HG03175 (cell line): ENCODE results near the gene C1GALT1C1.
"Not testable (repeated sequence)": the region's sequence is repeated elsewhere in the genome, so short reads cannot be mapped to it uniquely, and the experiment has no call there.

Experiments used
- ATAC-seq: cut with Tn5 transposase; IDR thresholded peaks from one replicate; pipeline ENCODE4 v1.9.1; 2021; ENCODE audit warnings: mild to moderate bottlenecking, moderate library complexity; ENCODE audit not compliant: unreplicated experiment

Gene C1GALT1C1

DNA sequence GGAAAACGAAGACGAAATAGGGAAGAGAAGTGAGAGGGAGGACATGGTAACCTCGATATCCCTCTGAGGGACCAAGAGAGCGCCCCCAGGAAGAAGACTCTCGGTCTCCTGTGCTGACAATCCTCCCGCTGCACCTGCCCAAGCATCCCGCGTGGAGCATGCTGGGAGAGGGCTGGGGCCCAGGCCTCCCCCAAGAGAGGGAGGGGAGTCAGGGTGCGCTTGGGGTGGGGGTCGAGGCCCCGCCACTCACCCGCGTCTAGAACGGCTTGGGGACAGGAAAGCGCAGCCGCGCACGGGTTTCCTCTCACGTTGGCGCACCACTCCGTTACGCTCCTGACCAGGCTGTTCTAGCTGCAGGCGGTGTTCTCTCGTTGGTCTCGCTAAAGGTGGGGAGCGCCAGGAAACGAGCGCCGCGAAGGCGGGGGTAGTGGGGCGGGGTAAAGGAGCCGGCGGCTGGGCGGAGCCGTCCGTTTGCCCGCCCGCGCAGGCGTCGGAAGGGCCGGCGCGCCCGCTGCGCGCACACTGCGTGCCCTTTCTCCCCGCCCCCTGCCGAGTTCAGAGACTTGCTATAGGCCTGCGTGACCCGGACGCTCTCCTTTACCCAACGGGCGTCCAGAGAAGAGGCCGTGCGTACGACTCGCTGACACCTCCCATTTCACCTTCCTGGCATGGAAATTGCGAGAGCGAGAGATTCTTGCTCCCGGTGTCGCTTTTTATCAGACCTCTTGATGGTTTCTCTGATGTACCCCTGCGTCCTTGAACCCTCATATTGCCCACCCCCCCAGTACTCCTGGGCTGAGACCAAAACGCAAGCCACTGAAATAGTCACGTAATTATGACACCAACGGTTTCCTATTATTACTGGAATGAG is at the start of gene C1GALT1C1:
Gene C1GALT1C1 (minus strand): TSS at position 388 of the 871 bp plus-strand sequence. CDS start 2,888 bp downstream, outside the sequence.
- peak; percentile 96 for ATAC-seq

GRCh38 chrX:120677004-120677652 is 47.3 kb upstream of the C1GALT1C1 start:
- ATAC-seq: no peak

GRCh38 chrX:120672841-120673530 is 43.1 kb upstream of the C1GALT1C1 start:
- no peak for ATAC-seq

GRCh38 chrX:120672389-120672788 is 42.5 kb upstream of the C1GALT1C1 start:
- no peak for ATAC-seq

DNA sequence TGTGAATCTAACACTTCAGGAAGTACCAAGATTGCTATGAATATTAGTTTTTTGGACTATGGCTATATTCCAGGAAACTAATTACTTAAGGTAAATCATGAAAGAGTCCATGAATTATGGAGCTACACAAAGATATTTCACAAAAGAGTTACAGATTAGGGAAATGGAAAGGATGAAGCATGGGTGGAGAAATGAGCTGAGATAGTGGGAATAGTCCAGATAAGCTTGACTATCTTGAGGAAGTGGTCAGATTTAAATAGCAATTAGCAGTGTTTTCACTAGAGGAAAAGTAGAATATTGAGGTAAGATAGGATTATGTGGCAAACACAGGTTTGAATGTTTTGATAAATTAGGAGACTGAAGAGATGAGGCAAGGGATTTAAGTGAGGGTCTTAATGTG is 42.1 kb upstream of the C1GALT1C1 start:
- ATAC-seq: no peak

GRCh38 chrX:120668357-120668756 is 38.5 kb upstream of the C1GALT1C1 start:
- ATAC-seq: no peak

- ATAC-seq: not testable (repeated sequence)
Measured at GRCh38 chrX:120664535-120664934, 34.7 kb upstream of the C1GALT1C1 start.

DNA sequence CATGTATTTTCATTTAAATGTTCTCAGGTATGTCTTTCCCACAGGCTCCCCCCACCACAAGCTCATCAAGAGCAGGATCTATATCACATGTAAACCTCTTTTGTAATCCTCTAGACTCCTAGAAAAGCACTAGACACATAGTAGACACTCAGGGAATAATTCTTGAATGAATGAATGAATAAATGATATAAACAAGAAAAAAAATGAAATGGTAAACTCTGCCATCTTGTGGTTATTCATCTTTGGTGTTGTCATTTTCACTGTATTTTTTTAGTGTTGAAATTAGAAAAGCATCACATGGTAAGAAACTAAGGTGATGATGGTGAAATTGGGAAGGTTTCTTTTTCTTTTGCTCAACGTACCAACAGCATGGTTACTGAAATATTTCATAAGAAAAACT is 34.2 kb upstream of the C1GALT1C1 start:
- ATAC-seq: no peak

DNA sequence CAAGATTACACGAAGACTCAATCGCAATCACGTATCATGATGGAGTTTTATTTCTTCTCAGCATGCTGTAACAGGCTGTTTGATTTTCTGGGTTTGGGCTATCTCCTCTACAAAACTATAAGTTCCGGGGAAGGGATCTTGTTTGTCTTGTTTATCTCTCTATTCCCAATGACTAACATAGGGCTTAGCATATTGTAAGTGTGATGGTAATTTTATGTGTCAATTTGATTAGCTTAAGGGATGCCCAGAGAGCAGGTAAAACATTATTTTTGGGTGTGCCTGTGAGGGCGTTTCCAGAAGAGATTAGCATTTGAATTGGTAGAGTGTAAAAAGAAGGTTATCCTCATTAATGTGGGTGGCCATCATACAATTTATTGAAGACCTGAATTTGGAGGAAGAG is 32.8 kb upstream of the C1GALT1C1 start:
- no peak for ATAC-seq

- no peak for ATAC-seq
Measured at GRCh38 chrX:120660637-120661036, 30.8 kb upstream of the C1GALT1C1 start.

DNA sequence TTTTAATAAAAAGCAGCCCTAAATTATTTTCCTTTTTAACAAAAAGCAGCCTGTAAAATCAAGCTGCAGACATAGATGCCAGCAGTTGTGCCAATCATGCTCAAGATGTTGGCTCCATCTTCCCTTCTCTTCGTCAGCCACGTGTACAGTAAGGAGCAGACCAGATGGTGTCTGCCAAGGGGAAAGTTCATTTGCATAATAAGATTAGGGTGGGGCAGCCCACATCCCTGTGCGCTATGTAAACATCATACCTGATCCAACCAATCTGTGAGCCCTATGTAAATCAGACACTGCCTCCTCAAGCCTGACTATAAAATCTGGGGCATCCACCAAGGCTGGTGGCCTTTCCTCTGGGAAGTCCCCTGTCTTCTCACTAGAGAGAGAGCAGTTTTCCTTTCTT is 23.1 kb upstream of the C1GALT1C1 start:
- no peak for ATAC-seq

GRCh38 chrX:120652256-120652655 is 22.4 kb upstream of the C1GALT1C1 start:
- not testable (repeated sequence) for ATAC-seq

DNA sequence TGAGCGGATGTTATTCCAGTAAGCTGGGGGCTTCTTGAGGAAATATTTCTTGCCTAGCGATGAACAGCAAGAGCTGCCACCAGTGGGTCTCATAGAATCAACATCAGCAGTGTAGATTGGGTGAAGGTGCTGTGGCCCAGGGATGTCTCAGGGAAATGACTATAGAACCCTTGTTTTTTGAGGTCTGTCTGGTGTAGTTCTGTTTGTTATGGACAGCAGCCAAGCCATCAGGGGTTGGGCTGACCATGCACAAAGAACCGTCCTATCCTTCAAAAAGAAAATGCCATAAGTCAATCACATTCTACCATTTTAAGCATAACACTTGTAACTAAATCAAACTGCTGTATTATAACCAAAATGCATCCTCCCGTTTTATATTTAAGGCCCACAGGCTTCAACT is 17.3 kb upstream of the C1GALT1C1 start:
- ATAC-seq: no peak

- ATAC-seq: no peak
Measured at GRCh38 chrX:120642871-120643270, 13.0 kb upstream of the C1GALT1C1 start.

DNA sequence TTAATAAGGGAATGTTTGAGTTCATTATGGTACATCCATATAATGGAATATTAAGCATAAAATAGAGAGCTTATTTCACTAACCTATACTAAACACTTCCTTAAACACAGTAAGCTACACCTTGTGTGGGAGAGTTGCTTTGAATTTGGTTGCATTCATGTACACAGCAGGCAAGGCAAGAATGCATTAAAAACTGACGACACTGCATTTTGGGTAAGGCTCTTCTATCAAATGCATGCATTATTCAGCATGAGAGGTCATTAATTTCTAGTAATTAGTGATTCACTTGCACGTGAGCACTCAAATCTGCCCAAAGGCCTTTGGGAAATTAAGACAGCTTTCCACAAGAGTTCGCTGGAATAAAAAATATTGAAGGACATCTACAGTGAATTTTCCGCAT is 8.8 kb upstream of the C1GALT1C1 start:
- ATAC-seq: no peak

GRCh38 chrX:120625371-120625770 is 4.5 kb downstream of the C1GALT1C1 start:
- no peak for ATAC-seq

DNA sequence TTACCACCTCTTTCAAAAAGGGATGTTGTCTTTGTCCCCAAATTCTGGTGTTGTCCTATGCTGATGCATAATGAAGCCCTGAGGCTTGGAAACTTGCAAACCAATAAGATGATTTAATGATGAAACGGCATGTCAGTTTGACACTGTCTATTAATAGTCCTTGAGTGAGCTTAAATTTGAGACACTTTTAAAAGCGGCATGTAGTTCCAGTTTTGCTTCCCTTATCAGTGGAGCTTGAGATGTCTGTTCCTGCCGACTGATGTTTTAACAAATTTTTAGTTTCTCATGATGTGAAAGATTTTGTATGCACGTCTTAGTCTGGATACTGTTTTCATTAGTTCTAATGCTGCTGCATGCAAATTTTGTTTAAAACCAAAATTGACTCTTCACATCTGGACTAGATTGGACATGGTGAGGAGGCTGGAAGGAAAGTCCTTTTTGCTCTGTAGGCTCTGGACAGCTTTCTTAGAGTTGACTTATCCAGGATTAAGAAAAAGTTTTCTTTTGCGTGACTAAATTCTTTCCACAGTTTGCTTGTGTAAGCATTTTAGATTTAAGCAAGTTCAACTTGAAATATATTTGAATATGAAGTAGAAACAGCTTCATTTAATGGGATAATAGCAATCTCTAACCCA is 11.7 kb downstream of the C1GALT1C1 start:
- ATAC-seq: no peak

GRCh38 chrX:120614816-120615215 is 15.0 kb downstream of the C1GALT1C1 start:
- no peak for ATAC-seq

DNA sequence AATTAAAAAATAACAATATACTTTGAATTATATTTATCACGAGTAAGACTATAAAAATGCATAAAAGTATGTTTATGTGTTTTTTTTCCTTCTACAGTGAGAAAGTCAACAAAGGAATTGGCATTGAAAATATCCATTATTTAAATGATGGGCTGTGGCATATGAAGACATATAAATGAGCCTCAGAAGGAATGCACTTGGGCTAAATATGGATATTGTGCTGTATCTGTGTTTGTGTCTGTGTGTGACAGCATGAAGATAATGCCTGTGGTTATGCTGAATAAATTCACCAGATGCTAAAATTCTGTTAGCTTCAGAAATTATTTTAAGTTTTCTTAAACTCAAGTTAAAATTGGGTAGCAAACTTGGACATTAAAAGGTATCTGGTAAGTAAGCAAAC is 17.8 kb downstream of the C1GALT1C1 start:
- no peak for ATAC-seq

DNA sequence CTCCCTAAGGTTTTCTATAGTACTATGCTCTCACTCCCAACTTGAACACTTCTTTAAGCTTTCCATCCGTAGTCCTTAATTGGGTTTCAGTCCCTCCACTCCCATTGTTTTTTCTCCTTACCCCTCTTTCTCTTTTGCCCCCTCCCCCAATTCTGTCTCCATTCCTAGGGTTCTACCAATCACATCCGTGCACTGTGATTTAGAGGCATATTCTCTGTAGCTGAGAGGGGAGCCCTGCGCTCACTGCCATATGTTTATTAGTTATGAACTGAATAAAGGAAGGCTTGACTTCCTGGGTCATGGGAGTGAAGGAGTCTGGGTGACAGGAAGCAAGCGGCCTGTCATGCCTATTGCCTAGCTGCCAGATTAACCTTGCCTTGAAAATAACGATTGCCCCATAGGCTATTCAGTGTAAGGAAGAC is 25.5 kb downstream of the C1GALT1C1 start:
- peak; percentile 48 for ATAC-seq

- peak; percentile 97 for ATAC-seq
Measured at GRCh38 chrX:120603707-120604360, 26.0 kb downstream of the C1GALT1C1 start, which contains the start of gene MCTS1. Gene MCTS1, plus strand, starts transcription at chrX:120604101. Its CDS starts 136 bp downstream, at chrX:120604237.
